ENCODE measurements around the gene WDR72.
"Not testable (repeated sequence)": the region's sequence is repeated elsewhere in the genome, so short reads cannot be mapped to it uniquely, and the experiment has no call there.

WDR72 gene

DNA sequence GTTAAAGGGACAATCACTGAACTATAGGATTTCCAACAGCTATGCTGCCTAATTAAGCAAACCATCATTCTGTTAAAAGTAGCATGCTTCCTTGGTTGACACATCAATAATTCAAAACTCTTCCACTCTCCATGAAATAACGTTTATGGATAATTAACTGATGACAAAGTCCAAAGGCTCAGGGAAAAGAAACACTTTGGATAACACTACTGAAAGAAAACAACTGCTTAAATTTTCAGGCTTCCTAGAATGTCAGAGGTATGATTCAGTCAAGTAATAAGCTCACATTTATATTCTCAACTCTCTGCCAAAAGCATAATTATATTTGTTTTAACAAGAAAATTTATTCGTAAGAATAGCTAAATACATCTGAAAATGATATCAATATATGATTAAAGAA, 49.6 kb downstream of the WDR72 start:
- no peak for DNase-seq (ENCODE audit: low read depth in 2 of 2)

DNA sequence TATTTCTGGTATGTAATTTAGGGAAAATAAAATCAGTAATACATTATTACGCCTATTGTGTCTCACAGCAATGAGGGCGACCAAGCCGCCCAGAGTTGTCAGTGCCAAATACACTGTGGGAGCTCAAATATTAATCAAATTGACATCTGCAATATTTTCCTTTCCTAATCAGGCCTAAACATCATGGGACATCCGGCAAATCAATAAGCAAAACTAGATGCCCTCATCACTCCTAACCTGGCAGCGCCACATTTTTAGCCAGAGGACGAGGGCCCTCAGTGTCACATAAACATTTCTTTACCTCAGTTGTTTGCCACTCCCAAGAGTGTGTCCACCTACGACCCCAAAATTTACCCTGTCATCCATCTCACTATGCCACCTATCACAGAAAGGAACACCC, 64.1 kb downstream of the WDR72 start:
- DNase-seq (ENCODE audit: low read depth in 2 of 2): no peak

DNA sequence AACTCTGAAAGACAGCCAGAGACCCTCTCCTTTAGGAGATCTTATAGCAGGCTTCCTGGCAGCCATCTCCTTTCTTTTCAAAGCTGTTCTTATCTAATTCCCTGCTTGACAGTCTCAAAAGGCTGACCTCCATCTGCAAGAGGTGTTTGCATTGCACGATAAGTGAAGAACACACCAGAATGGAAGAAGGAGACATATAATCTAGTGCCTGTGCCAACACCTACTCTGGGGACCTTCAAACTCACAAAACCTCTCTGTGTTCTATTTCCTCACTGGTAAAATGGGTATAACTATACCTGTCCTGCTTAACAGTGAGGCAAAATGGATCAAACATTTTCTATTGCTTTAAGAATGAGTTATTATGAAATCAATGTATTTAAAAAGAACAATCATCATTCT, 65.0 kb downstream of the WDR72 start:
- DNase-seq (ENCODE audit: low read depth in 2 of 2): no peak

DNA sequence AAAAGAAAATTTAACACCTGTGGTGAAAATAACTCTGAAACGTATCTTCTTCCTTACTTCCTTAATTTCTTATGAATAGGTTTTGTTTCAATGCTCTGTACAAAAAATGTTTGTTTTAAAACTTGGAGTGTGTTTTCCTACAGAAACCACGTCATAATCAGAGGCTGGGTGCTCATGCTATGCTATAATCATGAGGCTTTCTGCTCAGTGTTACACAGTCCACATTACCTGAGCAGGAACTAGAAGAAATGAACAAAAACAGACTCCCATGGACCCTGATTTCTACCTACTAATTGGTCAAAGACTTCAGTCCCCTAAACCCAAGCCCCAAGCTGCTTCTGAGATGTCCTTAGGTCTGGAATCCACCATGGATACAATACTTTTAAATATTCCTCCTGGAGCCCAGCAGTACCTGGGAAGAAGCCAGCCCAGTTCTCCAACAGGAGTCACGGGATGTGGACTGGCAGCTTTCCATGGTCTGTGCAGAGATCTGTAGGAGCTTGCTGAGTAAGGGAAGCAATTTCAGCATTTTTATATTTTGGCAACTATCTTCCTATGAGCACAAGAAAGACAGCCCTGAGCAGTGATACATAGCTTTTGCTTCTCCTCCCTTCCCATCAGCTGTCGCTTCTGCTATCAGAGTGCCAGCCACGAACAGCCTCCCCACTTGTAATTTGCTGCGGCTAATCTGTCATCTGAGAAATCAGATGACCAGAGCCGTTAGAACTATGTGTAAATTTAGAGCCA, 65.6 kb downstream of the WDR72 start:
- DNase-seq (ENCODE audit: low read depth in 2 of 2): no peak

DNA sequence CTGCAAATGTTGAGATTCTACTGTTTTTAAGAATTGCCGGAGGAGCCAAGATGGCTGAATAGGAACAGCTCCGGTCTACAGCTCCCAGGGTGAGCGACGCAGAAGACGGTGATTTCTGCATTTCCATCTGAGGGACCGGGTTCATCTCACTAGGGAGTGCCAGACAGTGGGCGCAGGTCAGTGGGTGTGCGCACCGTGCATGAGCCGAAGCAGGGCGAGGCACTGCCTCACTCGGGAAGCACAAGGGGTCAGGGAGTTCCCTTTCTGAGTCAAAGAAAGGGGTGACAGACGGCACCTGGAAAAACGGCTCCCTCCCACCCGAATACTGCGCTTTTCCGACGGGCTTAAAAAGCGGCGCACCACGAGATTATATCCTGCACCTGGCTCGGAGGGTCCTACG, 75.3 kb downstream of the WDR72 start:
- DNase-seq (ENCODE audit: low read depth in 2 of 2): not testable (repeated sequence)

DNA sequence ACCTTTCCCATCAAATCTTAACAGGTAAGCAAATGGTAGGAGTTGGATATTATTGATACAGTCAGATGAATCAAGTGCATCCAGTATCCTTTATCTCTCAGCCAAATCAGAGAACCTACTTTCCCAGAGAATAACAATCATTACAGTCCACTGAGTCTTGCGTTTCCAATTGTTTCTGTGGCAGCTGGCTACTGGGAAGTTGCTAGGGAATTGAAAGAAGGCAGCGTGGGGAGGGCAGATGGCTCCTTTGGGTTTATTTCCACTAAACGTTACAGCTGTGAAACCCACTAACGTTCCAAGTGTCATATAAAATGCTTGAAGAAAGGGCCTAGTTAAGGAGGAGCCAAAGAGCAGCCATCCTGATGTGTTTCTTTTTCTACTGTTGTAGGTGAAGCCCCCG, 78.4 kb downstream of the WDR72 start:
- no peak for DNase-seq (ENCODE audit: low read depth in 2 of 2)

DNA sequence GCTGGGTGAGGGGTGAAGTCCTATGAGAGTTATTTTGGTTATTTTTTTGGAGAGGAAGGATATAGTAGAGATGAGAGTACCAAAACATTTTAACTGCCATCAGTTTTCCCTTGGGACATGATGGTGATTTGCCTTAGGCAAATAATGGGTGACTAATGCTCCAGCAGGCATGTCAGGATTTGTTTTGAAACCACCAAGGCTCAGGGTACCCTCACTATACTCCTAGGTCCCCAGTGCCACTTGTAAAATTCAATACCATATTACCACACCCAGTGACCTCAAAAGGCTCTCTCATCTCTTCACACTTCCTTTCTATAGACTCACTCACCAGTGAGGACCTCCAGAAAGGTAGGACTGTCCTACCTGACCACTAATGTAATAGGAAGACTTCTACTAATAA, 83.6 kb downstream of the WDR72 start:
- DNase-seq (ENCODE audit: low read depth in 2 of 2): no peak

DNA sequence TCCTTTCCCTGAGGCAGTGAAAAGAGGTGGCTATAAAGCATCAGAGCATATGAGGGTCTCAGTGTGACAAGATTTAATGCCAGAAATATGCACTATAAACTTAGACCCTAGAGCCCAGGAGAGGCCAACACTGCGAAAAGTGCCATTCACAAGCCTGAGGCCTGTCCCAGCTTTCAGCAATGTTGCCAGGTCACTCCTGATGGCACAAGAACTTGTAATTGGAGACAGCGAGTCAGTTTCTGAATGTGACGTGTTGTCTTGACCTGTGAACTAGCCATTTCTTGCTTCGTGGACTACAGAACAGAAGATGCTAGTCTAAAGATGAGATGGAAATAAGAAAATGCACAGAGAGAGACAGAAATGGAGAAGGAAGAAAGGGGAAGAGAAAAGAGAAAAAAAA, 87.9 kb downstream of the WDR72 start:
- no peak for DNase-seq (ENCODE audit: low read depth in 2 of 2)

DNA sequence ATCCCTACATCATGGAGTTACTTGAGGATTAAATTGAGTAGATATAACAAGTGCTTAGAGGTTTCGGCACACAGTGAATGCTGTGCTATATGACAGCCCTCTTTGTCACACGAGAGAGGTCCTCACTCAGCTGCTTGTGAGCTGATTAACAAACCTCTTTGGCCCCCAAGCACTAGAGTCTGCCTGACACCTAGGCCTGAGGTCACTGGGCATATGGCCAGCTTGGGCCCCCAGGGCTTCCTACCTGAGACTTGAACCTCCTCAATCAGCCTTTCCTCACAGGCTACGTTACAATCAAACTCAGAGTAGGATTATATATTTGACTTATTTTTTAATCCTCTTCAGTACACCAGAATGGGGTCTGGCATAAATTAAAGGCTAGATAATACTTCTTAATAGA, 88.8 kb downstream of the WDR72 start:
- DNase-seq (ENCODE audit: low read depth in 2 of 2): no peak

DNA sequence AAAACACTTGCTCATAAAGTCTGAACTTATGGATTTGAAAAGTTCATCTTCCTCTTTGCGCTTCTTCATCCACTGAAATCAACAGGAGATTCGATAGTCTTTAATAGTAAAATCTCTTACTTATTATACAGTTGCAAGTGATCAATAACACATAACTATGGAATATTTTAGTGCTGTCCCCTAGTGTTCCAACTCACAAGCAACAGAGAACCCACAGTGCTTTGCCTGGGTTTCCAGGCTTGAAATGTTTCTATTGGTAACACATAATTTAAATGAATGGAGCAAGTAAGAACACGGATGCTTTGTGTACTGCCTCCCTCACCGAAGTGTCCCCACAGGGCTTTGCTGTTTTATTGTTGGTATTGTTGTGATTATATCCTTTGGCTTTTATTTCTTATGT, 93.5 kb downstream of the WDR72 start:
- DNase-seq (ENCODE audit: low read depth in 2 of 2): no peak

DNA sequence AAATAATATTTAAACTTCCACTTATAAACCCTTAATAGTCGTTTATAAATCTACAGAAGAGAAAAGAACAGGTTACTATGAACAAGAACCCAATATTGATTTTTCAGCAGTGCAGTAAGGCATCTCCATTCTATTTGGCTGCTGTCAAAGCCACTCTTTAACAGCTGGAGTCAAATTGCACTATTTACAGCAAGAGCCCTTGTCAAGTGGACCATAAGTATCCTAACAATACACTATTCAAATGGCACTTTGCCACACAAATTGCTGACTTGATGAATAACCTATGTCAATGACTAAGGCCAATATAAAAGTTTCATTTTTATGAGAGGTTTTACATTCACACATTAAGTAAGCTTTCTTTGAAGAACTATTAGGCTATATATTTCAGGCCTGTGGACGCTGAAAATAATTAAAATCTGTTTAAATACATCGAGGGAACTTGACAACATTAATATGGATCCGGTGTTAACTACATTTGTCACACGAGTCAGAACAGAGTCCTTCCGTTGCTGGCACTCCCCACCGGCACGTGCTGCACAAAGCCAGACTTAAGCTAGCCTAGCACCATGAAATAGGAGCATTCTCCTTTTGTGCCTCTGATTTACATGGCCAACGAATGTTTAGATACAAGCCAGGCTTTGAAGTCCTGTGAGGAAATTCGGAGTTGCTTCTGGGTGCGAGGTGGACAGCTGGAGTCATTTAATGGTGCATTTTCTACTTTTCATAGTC, 100.5 kb downstream of the WDR72 start:
- no peak for DNase-seq (ENCODE audit: low read depth in 2 of 2)

DNA sequence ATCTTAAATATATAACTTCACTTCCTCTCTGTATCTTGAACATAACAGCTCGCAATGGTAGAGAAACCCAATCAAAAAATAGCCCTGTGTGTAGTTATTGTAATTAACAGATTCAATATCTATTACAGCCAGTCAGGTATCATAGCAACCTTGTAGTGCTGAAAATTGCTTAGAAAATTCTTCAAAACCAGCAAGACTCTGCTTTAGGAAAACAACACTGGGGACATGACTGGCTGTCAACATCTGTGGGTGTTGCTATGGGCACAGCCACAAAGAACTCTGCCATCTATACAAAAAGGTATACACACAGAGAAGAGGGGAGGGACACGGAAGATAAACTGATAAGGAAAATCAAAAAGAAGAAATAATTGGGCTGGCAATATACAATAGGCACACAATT, 101.2 kb downstream of the WDR72 start:
- no peak for DNase-seq (ENCODE audit: low read depth in 2 of 2)

DNA sequence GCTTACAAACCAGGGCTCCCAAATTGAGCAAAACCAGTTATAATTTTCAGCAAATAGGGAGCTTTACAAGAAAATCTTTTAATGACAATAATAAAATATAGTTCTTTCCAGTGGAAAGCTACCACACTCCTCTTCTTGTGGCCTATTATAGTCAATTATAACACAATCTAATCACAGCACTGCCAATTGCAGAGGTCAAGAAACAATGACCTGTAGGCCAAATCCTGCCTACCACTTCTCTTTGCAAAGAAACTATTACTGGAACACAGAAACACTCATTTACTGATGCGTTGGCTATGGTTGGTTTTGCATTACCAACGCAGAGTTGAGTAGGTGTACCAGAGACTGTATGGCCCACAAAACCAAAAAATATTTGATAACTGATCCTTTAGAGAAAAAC, 110.5 kb downstream of the WDR72 start:
- DNase-seq (ENCODE audit: low read depth in 2 of 2): no peak

DNA sequence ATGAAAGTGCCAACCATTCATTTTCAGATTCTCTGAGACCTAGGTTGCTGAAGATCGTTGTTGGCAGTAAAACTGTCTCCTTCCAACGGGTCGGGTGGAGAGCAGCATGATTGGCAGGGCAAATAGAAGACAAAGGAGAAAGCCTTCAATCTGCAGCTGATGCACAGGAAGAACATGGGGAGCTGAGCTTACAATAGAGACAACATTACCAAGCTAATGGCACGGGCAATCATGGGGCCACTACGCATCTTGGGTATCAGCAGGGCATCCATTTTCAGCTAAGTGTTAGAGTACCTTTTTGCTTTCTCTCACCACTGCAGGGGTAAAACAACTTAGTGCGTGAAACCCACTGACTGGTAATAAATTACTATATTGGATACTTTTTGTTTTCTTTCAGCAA, 114.8 kb downstream of the WDR72 start:
- DNase-seq (ENCODE audit: low read depth in 2 of 2): no peak

DNA sequence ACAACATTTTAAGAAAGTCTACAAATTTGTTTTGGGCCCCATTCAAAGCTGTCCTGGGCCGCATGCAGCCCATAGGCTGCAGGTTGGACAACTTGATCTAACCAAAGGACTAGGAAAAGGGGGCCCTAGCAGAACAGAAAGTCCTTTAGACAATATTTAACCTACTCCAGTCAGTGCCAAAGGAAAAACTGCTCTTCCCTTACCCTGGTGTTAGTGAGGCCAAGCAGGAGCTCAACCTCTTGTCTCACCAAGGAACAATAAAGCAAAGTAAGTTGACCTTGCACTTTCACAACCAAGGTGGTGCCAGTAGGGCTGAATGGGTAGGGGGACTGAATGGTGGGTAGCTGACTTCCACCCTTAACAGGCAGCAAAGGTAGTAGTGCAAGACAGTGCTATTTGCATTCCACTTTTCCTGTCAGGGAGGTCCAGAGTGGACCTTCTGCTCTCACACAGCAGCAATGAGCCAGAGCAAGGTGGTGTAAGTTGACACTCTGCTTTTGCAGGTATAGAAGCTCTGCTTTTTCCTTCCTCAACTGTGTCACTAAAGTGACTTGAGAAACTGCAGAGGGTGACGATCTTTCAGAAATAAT, 124.9 kb downstream of the WDR72 start:
- no peak for DNase-seq (ENCODE audit: low read depth in 2 of 2)

DNA sequence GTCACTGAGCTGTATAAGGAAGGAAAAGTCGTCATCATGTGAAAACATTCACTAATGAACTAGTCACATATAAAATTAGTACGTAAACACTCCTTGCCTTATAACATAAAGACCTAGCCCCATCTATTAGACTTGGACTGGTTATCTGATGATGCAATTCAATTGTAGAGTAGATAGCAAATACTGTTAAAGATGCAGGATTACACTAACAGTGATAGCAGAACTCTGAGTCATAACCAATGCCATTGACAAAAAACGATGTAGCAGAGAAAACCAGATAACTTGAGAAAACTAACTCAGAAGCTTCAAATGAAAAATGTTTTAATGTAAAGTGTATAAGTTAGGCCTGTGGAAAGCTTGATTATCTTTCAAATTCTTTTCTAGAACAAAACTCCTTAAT, 132.2 kb downstream of the WDR72 start:
- DNase-seq (ENCODE audit: low read depth in 2 of 2): no peak

DNA sequence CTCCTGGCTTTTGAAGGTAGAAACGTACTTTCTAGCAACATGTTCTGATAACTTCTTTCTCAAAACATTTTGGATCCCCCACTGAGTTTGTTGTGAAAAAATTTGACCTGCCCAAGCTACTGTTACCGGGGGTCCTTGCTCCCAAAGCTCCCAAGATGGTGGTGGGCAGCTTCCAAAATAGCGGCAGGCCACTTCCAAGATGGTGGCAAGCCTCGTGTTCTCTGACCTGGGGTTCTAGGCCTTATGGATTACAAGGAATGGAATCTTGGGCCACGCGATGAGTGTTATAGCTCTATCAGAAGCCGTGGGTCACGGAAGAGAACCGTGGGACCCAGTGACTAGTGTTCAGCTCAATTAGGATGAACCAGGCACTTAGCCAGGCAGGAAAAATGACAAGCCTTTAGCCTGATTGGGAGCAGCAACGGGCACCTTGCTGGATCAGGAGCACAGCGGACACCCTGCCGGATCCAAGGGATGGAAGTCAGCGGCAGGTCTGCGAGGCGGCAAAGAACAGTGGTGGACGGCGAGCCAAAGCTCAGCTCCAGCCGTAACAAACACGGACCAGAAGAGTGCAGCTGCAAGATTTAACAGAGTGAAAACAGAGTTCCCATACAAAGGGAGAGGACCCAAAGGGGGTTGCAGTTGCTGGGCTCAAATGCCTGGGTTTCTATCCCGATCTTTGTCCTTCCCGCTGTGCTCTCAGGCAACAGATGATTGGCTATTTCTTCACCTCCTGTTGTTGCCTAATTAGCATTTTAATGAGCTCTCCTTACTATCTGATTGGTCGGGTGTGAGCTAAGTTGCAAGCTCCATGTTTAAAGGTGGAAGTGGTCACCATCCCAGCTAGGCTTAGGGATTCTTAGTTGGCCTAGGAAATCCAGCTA, 133.3 kb downstream of the WDR72 start:
- no peak for DNase-seq (ENCODE audit: low read depth in 2 of 2)

DNA sequence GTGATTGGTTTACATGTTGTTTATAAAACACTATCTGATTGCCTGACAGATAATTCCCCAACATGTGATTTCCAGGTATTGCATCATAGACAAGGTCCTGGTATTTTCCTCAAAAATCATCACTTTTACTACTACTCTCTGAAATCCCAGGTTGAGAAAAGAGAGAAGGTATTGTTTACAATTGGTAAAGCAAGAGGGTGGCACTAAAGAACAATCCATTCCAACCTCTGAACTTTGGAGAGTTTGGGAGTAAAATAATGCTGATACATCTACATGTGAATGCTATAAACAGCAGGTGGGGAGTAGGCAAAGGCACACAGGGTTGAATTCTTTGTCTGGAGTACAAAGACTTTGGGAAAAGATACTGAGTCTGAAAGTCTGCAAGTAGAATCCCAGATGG, 134.2 kb downstream of the WDR72 start:
- DNase-seq (ENCODE audit: low read depth in 2 of 2): no peak

DNA sequence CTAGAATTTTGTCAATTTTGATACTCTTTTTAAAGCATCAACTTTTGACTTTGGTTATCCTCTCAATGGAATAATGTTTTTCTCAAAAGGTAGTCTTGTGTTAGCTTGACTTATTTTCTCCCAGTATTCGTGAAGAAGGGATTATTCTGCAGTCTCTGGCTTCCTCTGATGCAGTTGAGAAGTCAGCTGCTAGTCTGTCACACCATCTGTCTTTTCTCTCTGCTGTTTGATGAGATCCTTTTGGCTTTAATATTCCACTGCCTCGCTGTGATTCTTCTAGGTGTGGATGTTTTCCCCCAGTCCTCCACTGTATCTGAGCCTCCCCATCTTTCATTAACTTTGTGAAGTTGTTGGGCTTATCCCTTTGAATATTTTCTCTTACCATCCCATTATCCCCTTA, 141.0 kb downstream of the WDR72 start:
- no peak for DNase-seq (ENCODE audit: low read depth in 2 of 2)

DNA sequence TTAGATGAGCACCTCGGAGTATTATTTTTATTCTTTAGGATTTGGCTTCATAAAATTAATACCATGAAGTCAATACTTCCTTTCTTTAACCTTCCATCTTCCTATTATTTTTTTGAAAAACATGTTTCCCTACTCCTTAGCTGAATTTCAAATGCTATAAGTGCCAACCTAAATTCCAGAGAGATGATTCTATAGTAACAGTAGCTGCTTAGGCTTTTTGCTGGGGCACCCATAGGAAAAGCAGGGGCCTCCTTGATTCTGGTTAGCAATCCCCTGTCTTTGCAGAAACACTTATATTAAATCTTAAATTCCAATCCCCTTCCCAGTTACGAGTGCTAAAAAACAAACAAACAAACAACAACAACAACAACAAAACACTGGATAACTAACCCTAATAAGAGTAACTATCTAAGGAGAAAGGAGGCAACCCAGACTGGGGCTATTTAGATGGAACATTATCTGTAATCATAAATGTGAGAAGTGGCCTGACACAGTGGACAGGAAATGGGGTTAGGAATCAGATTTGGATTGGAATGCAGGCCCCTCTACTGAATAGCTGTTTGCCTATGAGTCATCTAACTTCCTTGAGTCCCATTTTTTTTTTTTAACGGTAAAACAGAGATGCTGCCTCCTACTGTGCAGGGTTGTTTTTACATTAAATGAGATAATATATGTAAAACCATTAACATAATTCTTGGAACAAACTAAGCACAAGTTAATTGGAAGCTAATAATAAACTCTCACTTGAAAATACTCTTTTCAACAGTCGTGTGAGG, 148.1 kb downstream of the WDR72 start:
- no peak for DNase-seq (ENCODE audit: low read depth in 2 of 2)

DNA sequence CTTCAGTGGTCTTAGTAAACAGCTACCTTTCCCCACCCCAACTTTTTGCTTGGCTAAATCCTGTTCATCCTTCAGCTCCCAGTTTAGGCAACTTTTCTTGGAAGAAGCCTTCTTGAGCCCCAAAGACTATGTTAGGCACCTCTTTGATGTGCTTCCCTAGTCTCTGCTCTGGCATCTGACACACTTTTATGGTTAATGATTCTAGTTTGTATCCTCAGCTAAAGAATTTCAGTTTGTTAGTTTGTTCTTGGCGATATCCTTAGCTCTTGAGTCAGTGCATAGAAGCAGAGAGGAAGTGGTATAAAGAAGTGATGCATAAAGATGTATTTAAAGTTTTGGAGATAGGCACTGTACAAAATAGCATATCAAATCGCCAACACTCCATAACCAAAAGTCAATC, 168.4 kb downstream of the WDR72 start:
- no peak for DNase-seq (ENCODE audit: low read depth in 2 of 2)

DNA sequence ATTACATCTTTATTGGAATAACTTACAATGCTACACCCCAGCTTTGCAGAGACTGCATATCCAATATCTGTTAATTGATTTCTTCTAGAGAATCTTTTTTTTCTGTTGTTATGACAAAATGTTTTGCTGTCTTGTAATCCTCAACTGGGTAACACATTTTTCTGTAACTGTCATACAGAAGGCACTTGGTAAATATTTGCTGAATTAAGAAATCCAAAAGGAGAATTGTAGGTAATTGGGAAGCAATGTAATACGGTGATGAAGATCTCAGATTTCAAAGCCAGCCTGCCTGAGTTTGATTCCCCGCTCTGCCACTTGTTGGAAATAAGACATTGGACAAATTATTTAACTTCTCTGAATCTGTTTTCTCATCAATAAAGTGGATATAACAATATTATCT, 169.1 kb downstream of the WDR72 start:
- DNase-seq (ENCODE audit: low read depth in 2 of 2): no peak
